IPS DF 4.7 (cell line): Measurements from ENCODE around the gene IFIH1.

Experiments used
- DNase-seq: peaks from one replicate; pipeline ENCODE4 v3.0.0-alpha.2; 2013; ENCODE audit warnings: low spot score; ENCODE audit errors: extremely low read depth

IFIH1 gene

GRCh38 chr2:162258686-162259085 is 59.8 kb downstream of the IFIH1 start:
- no peak for DNase-seq

GRCh38 chr2:162258169-162258568 is 60.3 kb downstream of the IFIH1 start:
- DNase-seq: no peak

GRCh38 chr2:162257425-162257824 is 61.1 kb downstream of the IFIH1 start:
- DNase-seq: no peak

- DNase-seq: no peak
These were observed 61.9 kb downstream of the IFIH1 start for GRCh38 chr2:162256591-162256991.

GRCh38 chr2:162254236-162254871 is 64.1 kb downstream of the IFIH1 start:
- DNase-seq: no peak

- DNase-seq: no peak
These were observed 65.0 kb downstream of the IFIH1 start for GRCh38 chr2:162253435-162253834.

- no peak for DNase-seq
These were observed 66.3 kb downstream of the IFIH1 start for GRCh38 chr2:162252153-162252552.

- no peak for DNase-seq
These were observed 72.7 kb downstream of the IFIH1 start for GRCh38 chr2:162245781-162246180.

GRCh38 chr2:162245061-162245460 is 73.4 kb downstream of the IFIH1 start:
- DNase-seq: no peak

GRCh38 chr2:162244541-162245031 is 73.9 kb downstream of the IFIH1 start:
- no peak for DNase-seq

GRCh38 chr2:162243715-162244114 is 74.8 kb downstream of the IFIH1 start:
- no peak for DNase-seq

GRCh38 chr2:162243294-162243693 is 75.2 kb downstream of the IFIH1 start, which contains the start of gene FAP:
Gene FAP (minus strand): TSS chr2:162243445. CDS start chr2:162243327, 118 bp downstream.
- DNase-seq: no peak

- no peak for DNase-seq
These were observed 75.8 kb downstream of the IFIH1 start for GRCh38 chr2:162242586-162243280.

GRCh38 chr2:162241571-162241970 is 76.9 kb downstream of the IFIH1 start:
- no peak for DNase-seq

- DNase-seq: no peak
These were observed 83.6 kb downstream of the IFIH1 start for GRCh38 chr2:162234620-162235462.

- no peak for DNase-seq
These were observed 85.3 kb downstream of the IFIH1 start for GRCh38 chr2:162233197-162233596.

GRCh38 chr2:162232671-162233070 is 85.8 kb downstream of the IFIH1 start:
- no peak for DNase-seq

- no peak for DNase-seq
These were observed 86.5 kb downstream of the IFIH1 start for GRCh38 chr2:162232027-162232426.

GRCh38 chr2:162230761-162231160 is 87.7 kb downstream of the IFIH1 start:
- DNase-seq: no peak

- DNase-seq: no peak
These were observed 91.6 kb downstream of the IFIH1 start for GRCh38 chr2:162226836-162227235.

GRCh38 chr2:162221064-162221463 is 97.4 kb downstream of the IFIH1 start:
- peak; percentile 41 for DNase-seq

GRCh38 chr2:162220368-162220767 is 98.1 kb downstream of the IFIH1 start:
- DNase-seq: no peak
